HG02840 (cell line): ENCODE data around the gene KRT78.

ENCODE experiments used
- ATAC-seq: cut with Tn5 transposase; IDR thresholded peaks from one replicate; pipeline ENCODE4 v1.9.1; 2021; ENCODE audit warnings: mild to moderate bottlenecking, moderate library complexity, moderate number of reproducible peaks; ENCODE audit not compliant: unreplicated experiment, low FRiP score

The KRT78 gene

GRCh38 chr12:52813885-52814709, 34.7 kb downstream of the KRT78 start, which contains the start of gene KRT4:
Gene KRT4, minus strand, starts transcription at chr12:52814116. Its CDS starts 58 bp downstream, at chr12:52814058.
- no peak for ATAC-seq

GRCh38 chr12:52813203-52813819, 35.5 kb downstream of the KRT78 start:
- no peak for ATAC-seq

- ATAC-seq, result no peak
Measured at GRCh38 chr12:52812749-52813148, 36.0 kb downstream of the KRT78 start.

- no peak for ATAC-seq
Measured at GRCh38 chr12:52812073-52812400, 36.8 kb downstream of the KRT78 start.

GRCh38 chr12:52811191-52812072, 37.4 kb downstream of the KRT78 start:
- ATAC-seq, result no peak

GRCh38 chr12:52810554-52810953, 38.2 kb downstream of the KRT78 start:
- ATAC-seq, result no peak

GRCh38 chr12:52809166-52809565, 39.6 kb downstream of the KRT78 start:
- no peak for ATAC-seq

- ATAC-seq, result no peak
Measured at GRCh38 chr12:52808573-52809160, 40.1 kb downstream of the KRT78 start.

GRCh38 chr12:52807544-52808470, 41.0 kb downstream of the KRT78 start:
- ATAC-seq, result no peak

GRCh38 chr12:52806821-52807543, 41.8 kb downstream of the KRT78 start:
- ATAC-seq, result no peak

- no peak for ATAC-seq
Measured at GRCh38 chr12:52806169-52806811, 42.5 kb downstream of the KRT78 start.

- no peak for ATAC-seq
Measured at GRCh38 chr12:52805739-52806138, 43.1 kb downstream of the KRT78 start.

- ATAC-seq, result no peak
Measured at GRCh38 chr12:52805000-52805399, 43.8 kb downstream of the KRT78 start.

- no peak for ATAC-seq
Measured at GRCh38 chr12:52802442-52802841, 46.4 kb downstream of the KRT78 start.

GRCh38 chr12:52801773-52802172, 47.0 kb downstream of the KRT78 start:
- no peak for ATAC-seq

GRCh38 chr12:52800259-52800917, 48.4 kb downstream of the KRT78 start:
- ATAC-seq, result no peak

- no peak for ATAC-seq
Measured at GRCh38 chr12:52799505-52800211, 49.1 kb downstream of the KRT78 start.
